Suprapubic skin (tissue), 3 donors: ENCODE data around the gene AP3D1.

Experiments used
- POLR2AphosphoS5 ChIP-seq, 3 donors: sonication (generic); formaldehyde crosslinking; IDR thresholded peaks; one replicate each; pipeline ENCODE4 v1.6.1; 2017; ENCODE audit warnings: antibody characterized with exemption in 3 of 3
- TF ChIP-seq, protein P1 (sequence below), 2 donors: fragments of 200-600 bp in 1 of 2; fragments of 450-650 bp in 1 of 2; sonication (generic) in 1 of 2; IDR thresholded peaks; one replicate each; pipeline ENCODE4 v1.5.1; 2016 to 2019; ENCODE audit warnings: antibody characterized with exemption in 2 of 2, mild to moderate bottlenecking in 1 of 2, moderate library complexity in 1 of 2

DNA sequence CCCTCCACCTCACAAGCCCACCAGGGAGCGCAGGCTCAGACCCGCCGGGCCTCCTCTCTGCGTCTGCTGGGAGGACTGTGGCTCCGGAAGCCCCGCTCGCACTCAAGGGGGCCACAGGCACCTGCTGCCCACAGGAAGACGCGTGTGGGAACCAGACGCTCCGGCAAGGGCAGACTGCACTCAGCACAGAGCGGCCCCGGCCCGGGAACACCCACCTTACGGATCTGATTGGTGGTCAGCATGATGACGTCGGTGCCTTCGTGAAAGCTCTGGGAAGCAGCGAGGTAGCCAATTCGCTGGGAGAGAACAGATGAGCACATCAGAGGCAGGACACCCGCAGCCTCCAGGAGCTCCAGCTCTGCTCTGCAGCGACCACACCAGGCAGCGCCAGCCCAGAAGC, 14.6 kb downstream of the AP3D1 start:
- TF ChIP-seq, protein P1, sequence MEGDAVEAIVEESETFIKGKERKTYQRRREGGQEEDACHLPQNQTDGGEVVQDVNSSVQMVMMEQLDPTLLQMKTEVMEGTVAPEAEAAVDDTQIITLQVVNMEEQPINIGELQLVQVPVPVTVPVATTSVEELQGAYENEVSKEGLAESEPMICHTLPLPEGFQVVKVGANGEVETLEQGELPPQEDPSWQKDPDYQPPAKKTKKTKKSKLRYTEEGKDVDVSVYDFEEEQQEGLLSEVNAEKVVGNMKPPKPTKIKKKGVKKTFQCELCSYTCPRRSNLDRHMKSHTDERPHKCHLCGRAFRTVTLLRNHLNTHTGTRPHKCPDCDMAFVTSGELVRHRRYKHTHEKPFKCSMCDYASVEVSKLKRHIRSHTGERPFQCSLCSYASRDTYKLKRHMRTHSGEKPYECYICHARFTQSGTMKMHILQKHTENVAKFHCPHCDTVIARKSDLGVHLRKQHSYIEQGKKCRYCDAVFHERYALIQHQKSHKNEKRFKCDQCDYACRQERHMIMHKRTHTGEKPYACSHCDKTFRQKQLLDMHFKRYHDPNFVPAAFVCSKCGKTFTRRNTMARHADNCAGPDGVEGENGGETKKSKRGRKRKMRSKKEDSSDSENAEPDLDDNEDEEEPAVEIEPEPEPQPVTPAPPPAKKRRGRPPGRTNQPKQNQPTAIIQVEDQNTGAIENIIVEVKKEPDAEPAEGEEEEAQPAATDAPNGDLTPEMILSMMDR (IDR thresholded peaks at IDR 0.05) = no peak
- no peak for TF ChIP-seq POLR2AphosphoS5 (IDR thresholded peaks at IDR 0.05)
